HEK293T (cell line): ENCODE results near the gene UBE2E3.
A peak's percentile ranks its signal among the peaks of the same experiment; 100 is the strongest.
"Not testable (repeated sequence)": the region's sequence is repeated elsewhere in the genome, so short reads cannot be mapped to it uniquely, and the experiment has no call there.

ENCODE experiments used
- CTCF ChIA-PET: fragments of 350-600 bp; formaldehyde crosslinking; extraction: SDS; loops from one replicate; lab custom pipeline; 2021; ENCODE audit warnings: antibody characterized with exemption, inconsistent platforms; lab: Yijun Ruan, JAX
- POLR2A ChIA-PET: fragments of 350-600 bp; formaldehyde crosslinking; extraction: SDS; loops from one replicate; lab custom pipeline; 2020; ENCODE audit warnings: antibody characterized with exemption, inconsistent platforms; lab: Yijun Ruan, JAX
- DNase-seq: peaks from one replicate; pipeline ENCODE4 v3.0.0; 2012; ENCODE audit warnings: mixed read lengths; ENCODE audit errors: extremely low spot score
- ARNT ChIP-seq: fragments of 450-650 bp; IDR thresholded peaks from 2 replicates; pipeline ENCODE4 v1.6.1; 2017; ENCODE audit warnings: mild to moderate bottlenecking
- BHLHE40 ChIP-seq: fragments of 450-650 bp; IDR thresholded peaks from 2 replicates; pipeline ENCODE4 v1.6.1; 2016; ENCODE audit warnings: mild to moderate bottlenecking, moderate library complexity, borderline replicate concordance
- CTBP1 ChIP-seq: fragments of 450-650 bp; IDR thresholded peaks from 2 replicates; pipeline ENCODE4 v1.6.1; 2016; ENCODE audit warnings: borderline replicate concordance
- ELF4 ChIP-seq: fragments of 450-650 bp; IDR thresholded peaks from 2 replicates; pipeline ENCODE4 v1.6.1; 2017; ENCODE audit warnings: antibody characterized with exemption
- FOXA1 ChIP-seq: fragments of 450-650 bp; IDR thresholded peaks from 2 replicates; pipeline ENCODE4 v1.6.1; 2016; ENCODE audit warnings: mild to moderate bottlenecking
- FOXK2 ChIP-seq: fragments of 450-650 bp; IDR thresholded peaks from 2 replicates; pipeline ENCODE4 v1.6.1; 2016; ENCODE audit warnings: mild to moderate bottlenecking
- FOXM1 ChIP-seq: fragments of 450-650 bp; IDR thresholded peaks from 2 replicates; pipeline ENCODE4 v1.6.1; 2017; ENCODE audit warnings: mild to moderate bottlenecking, borderline replicate concordance
- HDGF ChIP-seq: fragments of 450-650 bp; IDR thresholded peaks from 2 replicates; pipeline ENCODE4 v1.6.1; 2017; ENCODE audit warnings: antibody characterized with exemption, borderline replicate concordance
- L3MBTL2 ChIP-seq: fragments of 450-650 bp; conservative IDR thresholded peaks from 2 replicates; pipeline ENCODE4 v1.6.1; 2016; ENCODE audit warnings: mild to moderate bottlenecking
- LEF1 ChIP-seq: fragments of 450-650 bp; IDR thresholded peaks from 2 replicates; pipeline ENCODE4 v1.6.1; 2017; ENCODE audit warnings: mild to moderate bottlenecking, borderline replicate concordance
- NFRKB ChIP-seq: fragments of 450-650 bp; IDR thresholded peaks from 2 replicates; pipeline ENCODE4 v1.6.1; 2016; ENCODE audit warnings: mild to moderate bottlenecking, moderate library complexity
- SP1 ChIP-seq: fragments of 450-650 bp; IDR thresholded peaks from 2 replicates; pipeline ENCODE4 v1.6.1; 2017
- SUZ12 ChIP-seq: fragments of 450-650 bp; IDR thresholded peaks from 2 replicates; pipeline ENCODE4 v1.6.1; 2016; ENCODE audit warnings: mild to moderate bottlenecking
- TARDBP ChIP-seq: fragments of 450-650 bp; IDR thresholded peaks from 2 replicates; pipeline ENCODE4 v1.6.1; 2016
- ZNF384 ChIP-seq: fragments of 450-650 bp; IDR thresholded peaks from 2 replicates; pipeline ENCODE4 v1.6.1; 2016
- TF ChIP-seq, protein P1 (sequence below): fragments of 450-650 bp; IDR thresholded peaks from 2 replicates; pipeline ENCODE4 v1.6.1; 2016

UBE2E3 gene

DNA sequence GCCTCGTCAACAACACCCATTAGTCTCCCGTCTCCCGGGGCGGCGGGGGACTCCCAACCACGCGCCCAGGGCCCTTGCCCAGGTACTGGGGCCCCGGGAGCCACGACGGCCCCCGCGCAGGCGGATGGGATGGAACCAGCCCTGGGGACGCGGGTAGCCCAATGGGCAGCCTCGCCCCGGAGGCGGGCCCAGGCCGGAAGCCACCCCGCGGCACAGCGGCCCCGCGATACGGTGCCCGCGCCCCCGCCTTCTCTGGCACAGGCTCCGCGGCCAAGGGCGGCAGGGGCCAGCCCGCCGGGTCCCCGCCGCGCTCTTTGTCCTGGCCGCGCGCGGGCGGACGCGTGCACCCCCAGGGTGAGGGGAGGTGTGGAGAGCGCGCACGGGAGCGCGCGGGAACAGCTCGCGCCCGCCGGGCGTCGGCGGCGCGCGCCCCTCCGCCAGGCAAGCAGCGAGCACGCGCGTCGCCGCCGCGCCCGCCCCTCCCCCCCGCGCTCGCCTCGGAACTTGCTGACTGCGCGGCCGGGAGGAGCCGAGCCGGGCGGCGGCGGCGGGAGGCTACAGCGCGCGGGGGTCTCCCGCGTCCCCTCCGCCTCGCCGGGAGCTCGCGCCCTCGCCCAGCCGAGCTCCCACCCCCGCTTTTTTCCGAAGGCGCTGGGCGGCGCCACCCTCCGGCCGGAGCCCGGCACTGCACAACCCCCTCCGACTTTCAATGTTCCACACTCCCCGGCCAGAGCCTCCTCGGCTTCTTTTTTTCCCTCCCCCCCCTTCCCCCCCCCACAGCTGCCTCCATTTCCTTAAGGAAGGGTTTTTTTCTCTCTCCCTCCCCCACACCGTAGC, at the start of gene UBE2E3:
UBE2E3 (plus strand) TSS at position 500 of the 837 bp plus-strand sequence. CDS start 1,438 bp downstream, outside the sequence.
- TF ChIP-seq CTBP1 = no peak
- no peak for TF ChIP-seq FOXM1
- TF ChIP-seq, protein P1, sequence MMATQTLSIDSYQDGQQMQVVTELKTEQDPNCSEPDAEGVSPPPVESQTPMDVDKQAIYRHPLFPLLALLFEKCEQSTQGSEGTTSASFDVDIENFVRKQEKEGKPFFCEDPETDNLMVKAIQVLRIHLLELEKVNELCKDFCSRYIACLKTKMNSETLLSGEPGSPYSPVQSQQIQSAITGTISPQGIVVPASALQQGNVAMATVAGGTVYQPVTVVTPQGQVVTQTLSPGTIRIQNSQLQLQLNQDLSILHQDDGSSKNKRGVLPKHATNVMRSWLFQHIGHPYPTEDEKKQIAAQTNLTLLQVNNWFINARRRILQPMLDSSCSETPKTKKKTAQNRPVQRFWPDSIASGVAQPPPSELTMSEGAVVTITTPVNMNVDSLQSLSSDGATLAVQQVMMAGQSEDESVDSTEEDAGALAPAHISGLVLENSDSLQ = no peak
- no peak for TF ChIP-seq NFRKB
- TF ChIP-seq LEF1 = no peak; the same call in 1 of the 2 replicates
- TF ChIP-seq ZNF384 = no peak
- peak; percentile 43 for TF ChIP-seq ARNT
- no peak for TF ChIP-seq SP1
- TF ChIP-seq ELF4 = no peak
- no peak for TF ChIP-seq FOXA1
- peak; percentile 78 for TF ChIP-seq L3MBTL2
- ChIA-PET CTCF (interaction anchor here (1.0 to 1.5 kb wide), 2 partner anchors 11 to 13 kb away, joined by 3 to 4 read pairs; no protein-coding TSS in a partner anchor), POLR2A (interaction anchor here (0.6 to 1.4 kb wide), 8 partner anchors 9 to 855 kb away, joined by 3 to 6 read pairs (median 3); no protein-coding TSS in a partner anchor)
- DNase-seq = peak; percentile 72

DNA sequence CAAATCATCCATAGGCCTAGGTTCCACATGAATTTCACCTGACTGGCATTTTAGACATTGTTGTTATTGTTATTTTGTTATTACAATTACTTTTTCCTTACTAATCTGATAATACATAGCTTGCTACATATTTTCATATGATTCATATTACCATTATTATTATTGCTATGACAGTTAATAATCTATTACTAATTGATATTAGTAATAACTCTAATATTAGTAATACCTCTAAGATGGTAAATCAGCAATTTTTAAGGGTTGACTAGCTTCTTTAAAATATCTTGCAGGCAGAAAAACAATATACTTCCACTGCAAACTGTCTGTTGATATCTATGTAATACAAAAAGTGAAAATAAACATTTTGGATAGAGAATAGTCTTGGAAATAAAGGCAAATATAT, 48.6 kb upstream of the UBE2E3 start:
- DNase-seq = no peak
- no peak for TF ChIP-seq FOXK2
- TF ChIP-seq TARDBP = no peak
- TF ChIP-seq LEF1 = no peak
- TF ChIP-seq ELF4 = no peak
- no peak for TF ChIP-seq ZNF384
- TF ChIP-seq FOXA1 = no peak
- TF ChIP-seq NFRKB = no peak
- no peak for TF ChIP-seq FOXM1
- no peak for TF ChIP-seq HDGF
- POLR2A ChIA-PET = no interaction called here
- CTCF ChIA-PET = no interaction called here

DNA sequence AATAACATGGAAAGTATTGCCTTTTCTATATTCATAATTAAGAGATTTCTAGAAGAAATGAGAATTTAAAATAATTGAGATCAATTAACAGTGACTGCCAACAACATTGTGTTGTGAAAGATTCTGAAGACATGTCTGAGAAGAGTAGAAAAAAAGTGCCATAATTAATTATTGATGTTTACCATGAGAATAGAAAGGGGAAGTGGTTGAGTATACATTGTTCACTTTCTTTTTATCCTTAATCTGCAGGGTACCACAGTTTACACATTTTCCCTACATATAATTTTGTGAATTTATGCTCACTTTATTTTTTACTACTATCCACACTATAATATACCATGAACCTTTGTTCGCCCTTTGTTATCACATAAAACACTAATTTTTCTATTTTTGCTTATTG, 47.1 kb upstream of the UBE2E3 start:
- ChIA-PET POLR2A (no interaction called here), CTCF (no interaction called here)
- DNase-seq = no peak
- TF ChIP-seq FOXM1 (no peak), ARNT (no peak), BHLHE40 (no peak), ELF4 (no peak), SP1 (no peak), FOXK2 (no peak), ZNF384 (no peak), SUZ12 (no peak), CTBP1 (no peak), FOXA1 (no peak), HDGF (no peak), LEF1 (no peak), TARDBP (no peak), L3MBTL2 (no peak), NFRKB (no peak)
- TF ChIP-seq, protein P1 = no peak

DNA sequence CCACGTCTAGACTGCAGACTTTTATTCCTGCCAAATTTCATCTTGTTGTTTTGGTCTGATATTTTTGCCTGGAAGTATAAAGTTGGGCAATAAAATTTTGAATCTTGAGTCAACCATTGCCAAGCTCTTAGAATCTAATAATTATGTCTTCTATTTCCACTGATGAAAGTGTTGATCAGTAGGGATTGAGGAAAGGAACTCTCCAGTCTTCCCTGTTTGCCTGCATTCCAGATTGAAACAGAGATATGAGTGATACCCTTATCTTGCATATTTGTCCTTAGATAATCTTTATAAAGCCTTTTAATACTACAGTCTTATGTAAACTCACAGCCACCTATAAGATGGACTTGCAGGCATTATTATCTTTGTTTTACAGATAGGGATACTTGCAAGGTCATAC, 45.5 kb upstream of the UBE2E3 start:
- no peak for TF ChIP-seq ZNF384
- no peak for TF ChIP-seq SP1
- no peak for TF ChIP-seq BHLHE40
- no peak for TF ChIP-seq ELF4
- TF ChIP-seq L3MBTL2 = no peak
- no peak for TF ChIP-seq CTBP1
- ChIA-PET CTCF (no interaction called here), POLR2A (no interaction called here)
- no peak for DNase-seq

DNA sequence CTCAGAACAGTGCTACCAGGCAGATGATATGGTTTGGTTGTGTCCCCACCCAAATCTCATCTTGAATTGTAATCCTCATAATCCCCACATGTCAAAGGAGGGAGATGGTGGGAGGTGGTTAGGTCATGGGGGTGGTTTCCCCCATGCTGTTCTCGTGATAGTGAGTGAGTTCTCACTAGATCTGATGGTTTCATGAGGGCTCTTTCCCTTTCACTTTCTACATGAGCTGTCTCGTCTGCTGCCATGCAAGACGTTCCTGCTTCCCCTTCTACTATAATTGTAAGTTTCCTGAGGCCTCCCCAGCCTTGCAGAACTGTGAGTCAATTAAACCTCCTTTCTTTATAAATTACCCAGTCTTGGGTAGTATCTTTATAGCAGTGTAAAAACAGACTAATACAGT, 42.9 kb upstream of the UBE2E3 start:
- POLR2A ChIA-PET, CTCF ChIA-PET, DNase-seq: not testable (repeated sequence)

DNA sequence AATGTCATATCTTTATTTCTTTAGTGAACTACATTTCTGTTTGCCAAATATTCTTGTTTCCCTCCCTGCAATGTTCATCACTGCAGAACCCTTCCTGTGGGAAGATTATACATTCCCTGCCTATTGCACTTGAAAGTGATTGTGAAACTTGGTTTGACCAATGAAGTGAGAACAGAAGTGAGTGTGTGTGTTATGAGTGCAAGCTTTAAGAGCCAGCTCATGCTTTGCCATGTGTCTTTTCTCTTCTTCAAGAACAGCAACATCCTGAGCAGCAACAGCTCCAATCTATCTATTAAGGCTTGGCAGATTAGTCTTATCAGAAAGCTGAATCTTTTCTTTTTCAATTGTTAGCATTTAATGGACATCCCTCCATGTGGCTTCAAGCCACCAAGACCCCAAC, 42.0 kb upstream of the UBE2E3 start:
- DNase-seq = no peak
- TF ChIP-seq CTBP1 (no peak), FOXA1 (no peak), BHLHE40 (no peak), ZNF384 (no peak), ELF4 (no peak), L3MBTL2 (no peak), SUZ12 (no peak), FOXK2 (no peak), TARDBP (no peak), SP1 (no peak), FOXM1 (no peak), LEF1 (no peak), ARNT (no peak), HDGF (no peak), NFRKB (no peak)
- TF ChIP-seq, protein P1 = no peak

More for the DNA sequence above, 42.0 kb upstream of the UBE2E3 start:
- ChIA-PET POLR2A (no interaction called here), CTCF (no interaction called here)
